HG03521 (cell line): ENCODE measurements around the gene INTS11.

Experiments used
- ATAC-seq: cut with Tn5 transposase; IDR thresholded peaks from one replicate; pipeline ENCODE4 v1.9.1; 2021; ENCODE audit warnings: mild to moderate bottlenecking, moderate library complexity; ENCODE audit not compliant: unreplicated experiment

The INTS11 gene

GRCh38 chr1:1287288-1288110, 37.0 kb downstream of the INTS11 start:
- ATAC-seq, result no peak

- no peak for ATAC-seq
These were observed 37.9 kb downstream of the INTS11 start for GRCh38 chr1:1286313-1287261.

GRCh38 chr1:1285611-1286311, 38.7 kb downstream of the INTS11 start:
- no peak for ATAC-seq

GRCh38 chr1:1285102-1285571, 39.3 kb downstream of the INTS11 start:
- no peak for ATAC-seq

GRCh38 chr1:1284221-1285101, 40.0 kb downstream of the INTS11 start:
- no peak for ATAC-seq

- no peak for ATAC-seq
These were observed 40.6 kb downstream of the INTS11 start for GRCh38 chr1:1283821-1284220.

- ATAC-seq, result no peak
These were observed 41.5 kb downstream of the INTS11 start for GRCh38 chr1:1282998-1283397.

- ATAC-seq, result no peak
These were observed 42.7 kb downstream of the INTS11 start for GRCh38 chr1:1281533-1282321.

GRCh38 chr1:1280782-1281481, 43.5 kb downstream of the INTS11 start:
- ATAC-seq, result no peak

GRCh38 chr1:1279028-1279427, 45.4 kb downstream of the INTS11 start:
- ATAC-seq, result no peak

- no peak for ATAC-seq
These were observed 45.8 kb downstream of the INTS11 start for GRCh38 chr1:1278620-1279019.

- ATAC-seq, result no peak
These were observed 48.6 kb downstream of the INTS11 start for GRCh38 chr1:1275836-1276235.

GRCh38 chr1:1274931-1275431, 49.5 kb downstream of the INTS11 start:
- no peak for ATAC-seq

- no peak for ATAC-seq
These were observed 50.0 kb downstream of the INTS11 start for GRCh38 chr1:1274299-1274930.

- ATAC-seq, result peak; percentile 87
These were observed 50.8 kb downstream of the INTS11 start, which contains the start of gene UBE2J2 for GRCh38 chr1:1273512-1274298. Gene UBE2J2, minus strand, starts transcription at chr1:1273854. Its CDS starts 5,862 bp downstream, at chr1:1267992.

GRCh38 chr1:1273209-1273511, 51.3 kb downstream of the INTS11 start:
- peak; percentile 15 for ATAC-seq
